LoVo (cell line): Measurements from ENCODE around the gene ASTL.

Source experiments
- DNase-seq: peaks from one replicate; pipeline ENCODE4 v3.0.0-alpha.2; 2016; ENCODE audit warnings: low spot score

ASTL gene

DNA sequence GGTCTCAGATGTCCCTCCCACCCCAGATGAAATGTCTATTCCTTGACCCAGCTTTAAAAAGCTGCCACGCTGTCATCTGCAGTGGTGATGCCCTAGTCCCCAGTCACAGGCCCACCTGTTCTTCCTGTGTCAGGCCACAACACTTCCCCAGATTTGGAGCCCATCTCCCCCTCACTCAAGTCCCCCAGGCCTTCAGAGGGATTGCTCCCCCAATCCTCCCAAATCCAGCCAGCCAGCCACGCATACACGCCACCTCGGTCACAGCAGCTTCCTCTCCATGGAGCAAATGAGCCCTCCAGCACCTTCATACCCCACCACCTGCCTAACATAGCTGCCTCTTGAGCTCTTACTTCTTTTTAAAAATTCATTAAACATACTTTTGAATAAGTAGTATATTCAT lies 7.8 kb downstream of the ASTL start:
- DNase-seq = no peak

DNA sequence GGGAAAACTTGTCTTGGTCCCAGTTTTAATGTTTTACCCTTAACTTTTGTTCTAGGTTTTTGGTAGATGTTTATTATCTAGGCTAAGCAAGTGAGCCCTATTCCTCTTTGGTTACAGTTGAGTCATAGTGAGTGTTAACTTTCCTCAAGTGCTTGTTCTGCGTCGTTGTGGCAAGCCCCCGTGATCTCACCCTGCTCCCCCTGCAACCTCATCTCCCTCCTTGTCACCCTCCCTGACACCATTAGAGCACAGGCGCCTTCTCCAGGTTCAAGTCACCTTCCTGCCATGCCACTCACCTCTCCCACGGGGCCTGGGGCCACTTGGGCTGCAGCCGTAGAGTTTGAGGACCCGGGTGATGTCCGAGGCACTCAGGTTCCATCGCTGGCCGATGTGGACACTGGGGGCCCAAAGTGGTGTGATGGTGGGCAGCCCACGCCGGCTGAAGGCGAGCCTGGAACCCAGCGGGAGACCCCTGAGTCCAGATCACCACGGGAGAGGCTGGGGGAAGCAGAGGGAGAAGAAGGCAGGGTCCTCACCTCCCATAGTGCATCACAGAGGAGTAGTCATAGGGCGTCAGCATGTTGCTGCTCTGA lies 8.7 kb downstream of the ASTL start:
- no peak for DNase-seq

- no peak for DNase-seq
These were observed 9.8 kb downstream of the ASTL start for GRCh38 chr2:96128456-96128855.

DNA sequence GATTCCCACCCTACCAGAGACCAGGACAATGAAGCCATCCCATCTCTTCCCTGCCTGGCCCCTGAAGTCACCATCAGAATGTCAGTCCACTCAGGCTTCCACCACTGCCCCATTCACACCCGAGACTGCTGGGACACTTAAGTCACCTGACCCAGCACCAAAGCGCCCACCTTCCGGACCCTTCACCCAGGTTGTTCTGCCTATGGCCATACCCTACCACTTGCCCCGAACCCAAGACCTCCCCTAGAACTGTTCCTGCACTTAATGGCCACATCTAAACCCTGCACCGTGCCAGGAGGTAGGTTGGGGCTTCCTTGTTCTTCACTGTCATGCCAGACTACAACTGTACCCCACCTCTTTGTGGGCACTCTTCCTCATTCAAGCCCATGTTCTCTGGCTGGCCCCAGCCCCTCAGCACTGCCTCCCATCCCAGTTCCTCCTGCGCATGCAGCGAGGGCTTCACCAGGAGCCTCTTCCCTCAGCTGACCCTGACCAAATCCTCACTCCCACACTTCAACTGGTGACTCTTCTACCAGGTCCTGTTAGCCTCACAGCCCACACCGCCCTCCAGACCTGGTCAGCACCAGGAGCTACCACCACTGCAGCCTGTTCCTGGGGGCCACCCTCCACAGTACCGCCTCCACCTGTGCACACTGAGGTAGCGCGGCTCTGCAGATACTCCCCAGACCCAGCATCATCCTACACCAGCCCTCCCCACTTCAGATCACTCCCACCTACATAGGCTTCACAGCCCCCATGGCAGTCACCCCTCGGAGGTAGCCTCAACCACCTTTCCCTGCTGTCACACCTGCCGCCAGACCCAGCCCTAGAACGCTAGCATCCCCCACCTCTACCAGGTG lies 13.7 kb downstream of the ASTL start:
- DNase-seq = no peak

GRCh38 chr2:96123936-96124335 lies 14.4 kb downstream of the ASTL start:
- no peak for DNase-seq

DNA sequence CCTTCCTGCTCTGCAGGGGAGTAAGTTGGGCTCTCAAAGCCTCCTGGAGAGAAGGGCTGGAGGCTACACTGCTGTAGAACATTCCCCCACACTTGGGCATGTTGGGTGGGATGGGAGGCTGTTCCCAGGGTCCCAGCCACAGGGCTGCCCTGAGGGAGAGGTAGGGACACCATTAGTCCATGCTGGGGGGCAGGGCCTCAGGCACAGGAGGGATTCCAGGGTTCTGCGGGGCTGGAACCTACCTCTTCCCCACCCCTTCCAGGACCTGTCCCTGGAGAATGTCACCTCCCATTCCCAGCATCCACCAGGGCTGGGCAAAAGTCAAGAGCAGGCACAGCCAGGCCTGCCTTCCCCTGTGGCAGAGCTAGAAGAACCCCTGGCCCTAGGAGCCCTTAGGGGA lies 15.0 kb downstream of the ASTL start:
- no peak for DNase-seq

GRCh38 chr2:96122391-96122790 lies 15.9 kb downstream of the ASTL start:
- DNase-seq = no peak

GRCh38 chr2:96121414-96121813 lies 16.9 kb downstream of the ASTL start:
- DNase-seq = no peak

GRCh38 chr2:96120991-96121390 lies 17.3 kb downstream of the ASTL start:
- DNase-seq = no peak

- DNase-seq = no peak
These were observed 18.1 kb downstream of the ASTL start for GRCh38 chr2:96120091-96120720.

DNA sequence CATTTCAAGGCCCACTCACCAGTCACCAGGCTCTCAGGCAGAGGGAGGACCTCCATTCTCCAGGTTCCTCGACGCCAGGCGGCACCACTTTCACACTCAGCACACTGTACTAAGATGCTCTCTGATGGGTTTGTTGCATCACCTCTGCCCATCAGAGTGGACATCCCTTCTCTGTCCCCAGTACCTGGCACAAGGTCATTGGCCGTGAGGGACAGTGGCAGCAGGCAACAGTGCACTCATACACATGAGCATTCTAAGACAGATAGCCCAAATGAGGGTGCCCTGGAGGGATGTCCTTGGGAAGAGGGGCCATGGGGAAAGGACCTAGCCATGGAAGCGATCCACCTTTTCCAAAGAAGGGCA lies 18.9 kb downstream of the ASTL start:
- DNase-seq = no peak

- DNase-seq = no peak
These were observed 19.5 kb downstream of the ASTL start for GRCh38 chr2:96118698-96119388.

GRCh38 chr2:96117701-96118588 lies 20.4 kb downstream of the ASTL start:
- DNase-seq = peak; percentile 2

DNA sequence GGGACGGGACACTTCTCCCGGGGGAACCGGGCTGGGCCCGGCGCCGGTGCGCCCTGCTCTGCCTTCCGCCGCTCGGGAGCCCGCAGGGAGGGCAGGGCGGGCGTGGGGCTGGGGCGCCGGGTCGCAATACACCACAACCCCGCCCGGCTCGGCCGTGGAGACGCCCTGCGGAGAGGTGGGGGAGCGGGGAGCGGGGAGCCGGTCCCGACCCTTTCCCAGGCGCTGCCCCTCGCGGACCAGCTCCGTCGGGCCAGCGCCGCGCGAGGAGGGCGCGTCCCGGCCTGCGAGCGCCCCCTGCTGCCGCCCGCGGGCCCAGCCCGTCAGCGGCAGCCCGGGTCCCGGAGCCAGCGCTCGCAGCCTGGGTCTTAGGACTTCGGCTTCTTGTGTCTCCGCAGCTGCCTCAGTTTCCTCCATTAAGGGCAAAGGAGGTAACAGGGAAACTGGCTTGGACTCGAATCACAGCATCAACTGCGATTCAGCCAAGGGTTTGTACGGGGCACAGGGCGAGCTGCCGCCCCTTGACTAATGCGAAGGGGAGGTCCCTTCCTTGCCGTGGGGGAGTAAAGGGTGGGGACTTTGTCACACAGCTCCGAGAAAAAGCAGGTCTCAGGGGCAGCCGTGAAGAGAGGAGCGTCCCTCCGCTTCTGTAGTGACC lies 21.3 kb downstream of the ASTL start:
- peak; percentile 68 for DNase-seq

DNA sequence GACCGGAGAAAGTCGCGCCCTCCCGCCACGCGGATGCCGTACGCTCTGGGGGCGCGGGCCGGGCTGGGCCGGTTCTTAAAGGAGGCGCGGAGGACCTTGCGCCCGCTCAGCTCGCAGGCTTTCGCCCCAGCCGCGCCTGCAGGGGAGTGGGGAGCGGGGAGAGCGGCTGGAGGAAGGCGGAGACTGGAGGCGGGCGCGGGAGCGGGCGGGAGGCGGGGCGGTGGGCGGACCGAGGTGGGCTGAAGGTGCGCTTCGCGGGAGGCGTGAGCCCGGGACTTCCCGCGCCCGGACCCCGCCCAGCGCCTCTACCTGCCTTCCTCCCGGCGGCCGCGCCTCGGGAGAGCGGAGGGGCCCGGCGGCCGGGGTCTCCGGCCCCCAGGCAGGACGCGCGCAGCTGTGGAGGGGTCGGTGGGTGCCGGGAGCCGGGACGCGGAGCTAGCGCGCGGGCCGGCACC lies 21.9 kb downstream of the ASTL start, which contains the start of gene ADRA2B:
Gene ADRA2B (minus strand): TSS at position 148 of the 455 bp plus-strand sequence. CDS start 422 bp downstream, outside the sequence.
- peak; percentile 73 for DNase-seq

- no peak for DNase-seq
These were observed 22.5 kb downstream of the ASTL start for GRCh38 chr2:96115631-96116423.

GRCh38 chr2:96114903-96115581 lies 23.3 kb downstream of the ASTL start:
- DNase-seq = no peak

DNA sequence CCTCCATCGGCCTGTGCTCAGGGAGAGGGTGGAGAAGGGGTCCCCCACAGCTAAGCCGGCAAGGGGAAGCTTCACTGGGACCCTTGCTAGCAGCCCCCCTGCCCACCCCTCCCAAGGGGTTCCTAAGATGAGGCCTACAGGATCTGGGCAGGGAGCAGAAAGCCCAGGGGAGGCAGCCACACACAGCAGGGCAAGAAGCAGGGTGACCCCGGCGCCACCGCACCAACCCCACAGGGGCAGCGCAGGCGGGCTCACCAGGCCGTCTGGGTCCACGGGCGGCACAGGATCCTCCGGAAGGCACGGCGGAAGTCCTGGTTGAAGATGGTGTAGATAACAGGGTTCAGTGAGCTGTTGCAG lies 23.8 kb downstream of the ASTL start:
- DNase-seq = no peak

DNA sequence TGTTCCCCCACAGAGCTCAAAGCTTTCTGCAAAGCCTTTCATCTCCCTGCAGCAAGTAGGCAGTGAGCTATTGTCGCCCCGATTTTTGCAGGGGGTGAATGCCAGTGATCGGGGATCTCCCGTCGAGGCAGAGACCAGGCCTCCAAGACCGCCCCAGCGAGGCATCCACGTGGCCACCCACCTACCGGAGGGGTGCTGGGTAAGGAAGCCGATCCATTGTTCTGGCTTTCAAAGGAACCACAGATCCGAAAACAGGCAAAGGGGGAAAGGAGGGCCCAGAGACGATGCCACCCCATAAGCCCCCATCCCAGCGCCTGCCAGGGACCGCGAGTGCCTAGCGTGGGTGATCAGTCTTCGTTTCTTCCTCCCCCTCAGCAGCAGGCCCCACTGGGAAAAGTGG lies 24.4 kb downstream of the ASTL start:
- no peak for DNase-seq

- DNase-seq = no peak
These were observed 25.0 kb downstream of the ASTL start for GRCh38 chr2:96113367-96113677.
